ENCODE results near the gene ZC3H12D.

GRCh38 chr6:149483849-149484655, 762 bp downstream of the ZC3H12D start:
- TF ChIP-seq, protein P1, sequence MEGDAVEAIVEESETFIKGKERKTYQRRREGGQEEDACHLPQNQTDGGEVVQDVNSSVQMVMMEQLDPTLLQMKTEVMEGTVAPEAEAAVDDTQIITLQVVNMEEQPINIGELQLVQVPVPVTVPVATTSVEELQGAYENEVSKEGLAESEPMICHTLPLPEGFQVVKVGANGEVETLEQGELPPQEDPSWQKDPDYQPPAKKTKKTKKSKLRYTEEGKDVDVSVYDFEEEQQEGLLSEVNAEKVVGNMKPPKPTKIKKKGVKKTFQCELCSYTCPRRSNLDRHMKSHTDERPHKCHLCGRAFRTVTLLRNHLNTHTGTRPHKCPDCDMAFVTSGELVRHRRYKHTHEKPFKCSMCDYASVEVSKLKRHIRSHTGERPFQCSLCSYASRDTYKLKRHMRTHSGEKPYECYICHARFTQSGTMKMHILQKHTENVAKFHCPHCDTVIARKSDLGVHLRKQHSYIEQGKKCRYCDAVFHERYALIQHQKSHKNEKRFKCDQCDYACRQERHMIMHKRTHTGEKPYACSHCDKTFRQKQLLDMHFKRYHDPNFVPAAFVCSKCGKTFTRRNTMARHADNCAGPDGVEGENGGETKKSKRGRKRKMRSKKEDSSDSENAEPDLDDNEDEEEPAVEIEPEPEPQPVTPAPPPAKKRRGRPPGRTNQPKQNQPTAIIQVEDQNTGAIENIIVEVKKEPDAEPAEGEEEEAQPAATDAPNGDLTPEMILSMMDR (IDR thresholded peaks at IDR 0.05), result no peak
- no peak for TF ChIP-seq EP300 (IDR thresholded peaks at IDR 0.05)

Measured in upper lobe of left lung (tissue), 4 donors.